Keratinocyte (primary cell): Measurements from ENCODE around the gene TAF4. TPM values are rescaled to one million over a fixed set of nuclear protein-coding genes. Genes with fewer than 3 reads are reported as not detected.

Experiments
- DNase-seq: peaks from one replicate; pipeline ENCODE4 v3.0.0-alpha.2; 2011; ENCODE audit warnings: low read depth, missing footprints, low spot score
- FAIRE-seq: peaks from 2 replicates; lab custom pipeline; 2011; peaks lifted over from hg19 to GRCh38; lab: Jason Lieb, UNC
- H2AFZ ChIP-seq: 2 replicates; pipeline ENCODE4 v1.6.0; 2012; ENCODE audit warnings: low read length, control low read depth, inconsistent platforms; ENCODE audit not compliant: control insufficient read depth
- H3K27ac ChIP-seq: 2 replicates; pipeline ENCODE4 v1.5.1; 2011; ENCODE audit warnings: low read length; ENCODE audit not compliant: control insufficient read depth, insufficient read depth
- H3K27me3 ChIP-seq: 3 replicates; pipeline ENCODE4 v1.6.0; 2011; ENCODE audit warnings: low read length; ENCODE audit not compliant: control insufficient read depth, insufficient read depth; ENCODE audit errors: extremely low read depth
- H3K36me3 ChIP-seq, 2 experiments: 2 replicates in 1 of 2; 3 replicates in 1 of 2; pipeline ENCODE4 v1.5.1; 2011; ENCODE audit warnings: low read length in 2 of 2, mild to moderate bottlenecking in 1 of 2; ENCODE audit not compliant: control insufficient read depth in 2 of 2, insufficient read depth in 2 of 2; ENCODE audit errors: extremely low read depth in 1 of 2
- H3K4me1 ChIP-seq: 3 replicates; pipeline ENCODE4 v1.5.1; 2011; ENCODE audit warnings: low read length; ENCODE audit not compliant: control insufficient read depth, insufficient read depth; ENCODE audit errors: extremely low read depth
- H3K4me2 ChIP-seq: 3 replicates; pipeline ENCODE4 v1.6.0; 2011; ENCODE audit warnings: low read depth, low read length; ENCODE audit not compliant: control insufficient read depth, insufficient read depth; ENCODE audit errors: extremely low read depth
- H3K4me3 ChIP-seq, 3 experiments: fragments of 200-600 bp in 1 of 3; sonication (generic) in 1 of 3; 2 replicates in 2 of 3; 3 replicates in 1 of 3; pipeline ENCODE4 v1.5.1; 2011 to 2016; ENCODE audit warnings: low read length in 3 of 3, mild to moderate bottlenecking in 3 of 3, control low read depth in 2 of 3, inconsistent platforms in 1 of 3, low read depth in 1 of 3, mixed read lengths in 1 of 3, mixed run types in 1 of 3, moderate library complexity in 1 of 3; ENCODE audit not compliant: control insufficient read depth in 2 of 3, insufficient read depth in 2 of 3; ENCODE audit errors: extremely low read depth in 1 of 3
- H3K79me2 ChIP-seq: 2 replicates; pipeline ENCODE4 v1.6.0; 2012; ENCODE audit warnings: low read length; ENCODE audit not compliant: control insufficient read depth, insufficient read depth
- H3K9ac ChIP-seq: 3 replicates; pipeline ENCODE4 v1.6.0; 2011; ENCODE audit warnings: low read length; ENCODE audit not compliant: control insufficient read depth, insufficient read depth; ENCODE audit errors: extremely low read depth
- H3K9me1 ChIP-seq: 3 replicates; pipeline ENCODE4 v1.6.0; 2011; ENCODE audit warnings: low read length; ENCODE audit not compliant: control insufficient read depth, insufficient read depth; ENCODE audit errors: extremely low read depth
- H3K9me3 ChIP-seq: 2 replicates; pipeline ENCODE4 v1.5.1; 2012; ENCODE audit warnings: low read depth, low read length; ENCODE audit not compliant: control insufficient read depth
- H4K20me1 ChIP-seq: 3 replicates; pipeline ENCODE4 v1.6.0; 2011; ENCODE audit warnings: low read length; ENCODE audit not compliant: control insufficient read depth, insufficient read depth; ENCODE audit errors: extremely low read depth
- CTCF ChIP-seq, 3 experiments: IDR thresholded peaks in 1 of 3; conservative IDR thresholded peaks in 1 of 3; optimal IDR thresholded peaks in 1 of 3; 2 replicates in 2 of 3; 3 replicates in 1 of 3; pipeline versions ENCODE3 to v1.5.1; 2011; ENCODE audit warnings: low read length in 3 of 3, mild to moderate bottlenecking in 3 of 3, moderate library complexity in 2 of 3, control low read depth in 1 of 3, inconsistent platforms in 1 of 3; ENCODE audit not compliant: insufficient read depth in 2 of 3; ENCODE audit errors: extremely low read depth in 1 of 3
- EZH2 ChIP-seq: IDR thresholded peaks from one replicate; pipeline ENCODE4 v1.6.1; 2012; ENCODE audit warnings: inconsistent platforms, mild to moderate bottlenecking, low read length, moderate library complexity
- dilution Hi-C: fragments of 300-500 bp; cut with MboI; formaldehyde crosslinking; loops from one replicate; pipeline ENCODE4 v1.7.0; 2020; ENCODE audit warnings: low sequenced_read_pairs; ENCODE audit not compliant: extremely low pct_ligation_motif_present
- polyA plus RNA-seq, 5 experiments: library from polyadenylated mRNA; depleted of rRNA in 3 of 5; stranded (reverse) in 3 of 5; stranded (forward) in 1 of 5; unstranded in 1 of 5; fragments of >200 nt; gene quantifications; 1 replicate in 1 of 5; 2 replicates in 3 of 5; 3 replicates in 1 of 5; pipeline versions ENCODE4 v1.2.1 to v1.2.3, GENCODE V29; 2011 to 2012; ENCODE audit warnings: missing spikeins in 2 of 5, low read depth in 1 of 5, low replicate concordance in 1 of 5

The TAF4 gene
- polyA plus RNA-seq, 1 donor (not counting 4 experiments of a cell fraction or from before 2014, with no cell fraction given) = 3.3 TPM

GRCh38 chr20:62104234-62104789, 38.6 kb upstream of the TAF4 start:
- H3K9me3 ChIP-seq = peaks cover 16% of the 10 kb centered on the region
- H3K4me2 ChIP-seq = no peak overlapping the region
- H3K9ac ChIP-seq = no peak overlapping the region
- H3K79me2 ChIP-seq = no peaks in the 10 kb centered on the region
- FAIRE-seq = no peak
- DNase-seq = no peak
- no peaks in the 10 kb centered on the region for H3K36me3 ChIP-seq
- no peaks in the 10 kb centered on the region for H3K9me1 ChIP-seq
- H3K27me3 ChIP-seq = no peaks in the 10 kb centered on the region
- no peak overlapping the region for H3K4me3 ChIP-seq
- H4K20me1 ChIP-seq = no peaks in the 10 kb centered on the region
- H3K4me1 ChIP-seq = no peaks in the 10 kb centered on the region
- H3K27ac ChIP-seq = no peak overlapping the region
- TF ChIP-seq CTCF (optimal IDR thresholded peaks at IDR 0.05 in 1 of 3, IDR thresholded peaks at IDR 0.05 in 1 of 3, conservative IDR thresholded peaks at IDR 0.05 in 1 of 3; ENCODE audit: extremely low read depth in 1 of 3, insufficient read depth in 2 of 3, low read length in 3 of 3) (no peak), EZH2 (no peak)
- dilution Hi-C loops = no loop called here
- H2AFZ ChIP-seq = no peak overlapping the region

- dilution Hi-C loops = no loop called here
- Histone ChIP-seq H3K27me3 (no peaks in the 10 kb centered on the region), H3K9me3 (peaks cover 16% of the 10 kb centered on the region), H3K4me1 (no peaks in the 10 kb centered on the region), H3K79me2 (no peaks in the 10 kb centered on the region), H3K36me3 (no peaks in the 10 kb centered on the region), H4K20me1 (no peaks in the 10 kb centered on the region), H3K9me1 (no peaks in the 10 kb centered on the region), H3K9ac (no peak overlapping the region), H3K27ac (no peak overlapping the region), H3K4me2 (no peak overlapping the region), H3K4me3 (no peak overlapping the region), H2AFZ (no peak overlapping the region)
- FAIRE-seq (no peak), DNase-seq (no peak)
- TF ChIP-seq EZH2 (no peak), CTCF (optimal IDR thresholded peaks at IDR 0.05 in 1 of 3, IDR thresholded peaks at IDR 0.05 in 1 of 3, conservative IDR thresholded peaks at IDR 0.05 in 1 of 3; ENCODE audit: extremely low read depth in 1 of 3, insufficient read depth in 2 of 3, low read length in 3 of 3) (no peak)
Measured at GRCh38 chr20:62103508-62104233, 38.0 kb upstream of the TAF4 start.
